WTC11 (cell line): Measurements from ENCODE around the gene HDAC10. TPM values are rescaled to one million over a fixed set of nuclear protein-coding genes. Genes with fewer than 3 reads are reported as not detected.

Experiments
- ATAC-seq: fragments of 200-7000 bp; cut with Tn5 transposase; 2 replicates; pipeline ENCODE4 v1.10.0; 2021; ENCODE audit warnings: mild to moderate bottlenecking, moderate library complexity
- CTCF ChIA-PET: fragments of 300-600 bp; sonication (Branson Sonifier 250); formaldehyde crosslinking; loops from one replicate; lab custom pipeline; 2021; ENCODE audit warnings: antibody characterized with exemption; lab: Charles Lee
- POLR2A ChIA-PET: fragments of 350-600 bp; sonication (Branson Sonifier 250); formaldehyde crosslinking; loops from one replicate; lab custom pipeline; 2021; ENCODE audit warnings: antibody characterized with exemption; lab: Charles Lee
- DNase-seq: peaks from one replicate; pipeline ENCODE4 v3.0.0; 2021; ENCODE audit warnings: low spot score
- H3K27ac Mint-ChIP-seq: 2 replicates; pipeline ENCODE4 v1.8.0; 2021; ENCODE audit warnings: mixed read lengths
- H3K27me3 Mint-ChIP-seq: 2 replicates; pipeline ENCODE4 v1.8.0; 2021; ENCODE audit warnings: low read depth, mild to moderate bottlenecking, moderate library complexity, mixed read lengths
- H3K36me3 Mint-ChIP-seq: 2 replicates; pipeline ENCODE4 v1.8.0; 2021; ENCODE audit warnings: mixed read lengths
- H3K4me1 Mint-ChIP-seq: 2 replicates; pipeline ENCODE4 v1.8.0; 2022; ENCODE audit warnings: mixed read lengths
- H3K4me3 Mint-ChIP-seq: 2 replicates; pipeline ENCODE4 v1.8.0; 2021; ENCODE audit warnings: mild to moderate bottlenecking, moderate library complexity, mixed read lengths
- H3K9me3 Mint-ChIP-seq: 2 replicates; pipeline ENCODE4 v1.8.0; 2021; ENCODE audit warnings: mixed read lengths
- AFF4 ChIP-seq: sonication (generic); formaldehyde crosslinking; IDR thresholded peaks from 2 replicates; pipeline ENCODE4 v1.8.1; 2023; ENCODE audit warnings: mild to moderate bottlenecking, missing genetic modification reagents, borderline replicate concordance
- ARID4B ChIP-seq: sonication (generic); formaldehyde crosslinking; IDR thresholded peaks from 2 replicates; pipeline ENCODE4 v1.8.0; 2023; ENCODE audit warnings: missing genetic modification reagents, mild to moderate bottlenecking, borderline replicate concordance
- ATF1 ChIP-seq: sonication (generic); formaldehyde crosslinking; IDR thresholded peaks from 2 replicates; pipeline ENCODE4 v1.8.1; 2023; ENCODE audit warnings: mild to moderate bottlenecking, moderate library complexity, missing genetic modification reagents
- CBFB ChIP-seq: sonication (generic); formaldehyde crosslinking; IDR thresholded peaks from 2 replicates; pipeline ENCODE4 v1.8.1; 2022; ENCODE audit warnings: mild to moderate bottlenecking, low read depth, missing genetic modification reagents
- EMX1 ChIP-seq: fragments of 250-450 bp; sonication (Bioruptor Pico); IDR thresholded peaks from 2 replicates; pipeline ENCODE4 v1.8.0; 2021; ENCODE audit warnings: mild to moderate bottlenecking
- FOXJ3 ChIP-seq: sonication (generic); formaldehyde crosslinking; IDR thresholded peaks from 2 replicates; pipeline ENCODE4 v1.9.0; 2021; ENCODE audit warnings: missing genetic modification reagents, mild to moderate bottlenecking, borderline replicate concordance
- IRF2 ChIP-seq: sonication (generic); formaldehyde crosslinking; IDR thresholded peaks from 2 replicates; pipeline ENCODE4 v1.8.0; 2022; ENCODE audit warnings: low read depth, missing genetic modification reagents, borderline replicate concordance
- MYBL2 ChIP-seq: sonication (generic); formaldehyde crosslinking; IDR thresholded peaks from 2 replicates; pipeline ENCODE4 v1.8.1; 2023; ENCODE audit warnings: mild to moderate bottlenecking, moderate library complexity, missing genetic modification reagents
- NFATC4 ChIP-seq: fragments of 250-450 bp; sonication (Bioruptor Pico); IDR thresholded peaks from 2 replicates; pipeline ENCODE4 v1.9.0; 2021; ENCODE audit warnings: mild to moderate bottlenecking
- TCF7 ChIP-seq: sonication (generic); formaldehyde crosslinking; IDR thresholded peaks from 2 replicates; pipeline ENCODE4 v1.8.0; 2022; ENCODE audit warnings: mild to moderate bottlenecking, low read depth, missing genetic modification reagents, moderate library complexity
- USF1 ChIP-seq: sonication (generic); formaldehyde crosslinking; IDR thresholded peaks from 2 replicates; pipeline ENCODE4 v1.8.0; 2022; ENCODE audit warnings: mild to moderate bottlenecking, missing genetic modification reagents
- ZNF671 ChIP-seq: fragments of 250-450 bp; sonication (Bioruptor Pico); IDR thresholded peaks from 2 replicates; pipeline ENCODE4 v1.8.0; 2021; ENCODE audit warnings: mild to moderate bottlenecking
- total RNA-seq: library from RNA; stranded (reverse); gene quantifications from 3 replicates; pipeline ENCODE4 v1.2.3, GENCODE V29; 2021
- TF ChIP-seq, protein P1 (sequence below): sonication (generic); formaldehyde crosslinking; IDR thresholded peaks from 2 replicates; pipeline ENCODE4 v1.8.0; 2023; ENCODE audit warnings: missing genetic modification reagents
- TF ChIP-seq, protein P2 (sequence below): fragments of 250-450 bp; sonication (Bioruptor Pico); IDR thresholded peaks from 2 replicates; pipeline ENCODE4 v1.9.0; 2021; ENCODE audit warnings: mild to moderate bottlenecking
- TF ChIP-seq, protein P3 (sequence below): sonication (generic); formaldehyde crosslinking; IDR thresholded peaks from 2 replicates; pipeline ENCODE4 v1.8.1; 2023; ENCODE audit warnings: mild to moderate bottlenecking, missing genetic modification reagents, moderate library complexity

HDAC10 gene
- total RNA-seq, 1 experiment from 2014 or later, result 40.9 TPM

- ChIA-PET CTCF (interaction anchor here (1.3 to 1.4 kb wide), 2 partner anchors 10 to 55 kb away, joined by 3 read pairs; no protein-coding TSS in a partner anchor), POLR2A (no interaction called here)
- Mint-ChIP-seq H3K4me1 (peaks cover 7% of the 10 kb centered on the region), H3K27me3 (no peaks in the 10 kb centered on the region), H3K27ac (no peak overlapping the region), H3K9me3 (no peaks in the 10 kb centered on the region), H3K4me3 (no peak overlapping the region), H3K36me3 (no peaks in the 10 kb centered on the region)
- DNase-seq (no peak), ATAC-seq (no peak)
- no peak for TF ChIP-seq FOXJ3 (CRISPR knock-in tag)
- no peak for TF ChIP-seq USF1 (CRISPR knock-in tag)
- TF ChIP-seq TCF7 (CRISPR knock-in tag), result 0 out of 2 replicates have a peak, but pooled peaks have one; percentile 16
- TF ChIP-seq, all 79 proteins: peak for 1
These were observed 53.9 kb downstream of the HDAC10 start for GRCh38 chr22:50197000-50197800.

- Mint-ChIP-seq H3K9me3 (no peaks in the 10 kb centered on the region), H3K4me1 (peaks cover 7% of the 10 kb centered on the region; the same call in 1 of the 2 replicates), H3K27me3 (no peaks in the 10 kb centered on the region), H3K36me3 (no peaks in the 10 kb centered on the region; the same call in 1 of the 2 replicates), H3K4me3 (no peak overlapping the region), H3K27ac (no peak overlapping the region)
- ChIA-PET POLR2A (no interaction called here), CTCF (interaction anchor here (1.3 to 1.4 kb wide), 2 partner anchors 10 to 54 kb away, joined by 3 read pairs; no protein-coding TSS in a partner anchor)
- ATAC-seq (no peak), DNase-seq (no peak)
- TF ChIP-seq, protein P1, sequence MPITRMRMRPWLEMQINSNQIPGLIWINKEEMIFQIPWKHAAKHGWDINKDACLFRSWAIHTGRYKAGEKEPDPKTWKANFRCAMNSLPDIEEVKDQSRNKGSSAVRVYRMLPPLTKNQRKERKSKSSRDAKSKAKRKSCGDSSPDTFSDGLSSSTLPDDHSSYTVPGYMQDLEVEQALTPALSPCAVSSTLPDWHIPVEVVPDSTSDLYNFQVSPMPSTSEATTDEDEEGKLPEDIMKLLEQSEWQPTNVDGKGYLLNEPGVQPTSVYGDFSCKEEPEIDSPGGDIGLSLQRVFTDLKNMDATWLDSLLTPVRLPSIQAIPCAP (CRISPR knock-in tag), result no peak
- TF ChIP-seq USF1 (CRISPR knock-in tag) (no peak), AFF4 (no peak), ARID4B (CRISPR knock-in tag) (no peak), MYBL2 (no peak), IRF2 (CRISPR knock-in tag) (no peak), NFATC4 (CRISPR knock-in tag) (no peak), EMX1 (CRISPR knock-in tag) (no peak), CBFB (CRISPR knock-in tag) (no peak), ATF1 (CRISPR knock-in tag) (no peak), ZNF671 (CRISPR knock-in tag) (no peak)
- TF ChIP-seq, protein P2, sequence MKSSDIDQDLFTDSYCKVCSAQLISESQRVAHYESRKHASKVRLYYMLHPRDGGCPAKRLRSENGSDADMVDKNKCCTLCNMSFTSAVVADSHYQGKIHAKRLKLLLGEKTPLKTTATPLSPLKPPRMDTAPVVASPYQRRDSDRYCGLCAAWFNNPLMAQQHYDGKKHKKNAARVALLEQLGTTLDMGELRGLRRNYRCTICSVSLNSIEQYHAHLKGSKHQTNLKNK (CRISPR knock-in tag), result no peak
- TF ChIP-seq, protein P3, sequence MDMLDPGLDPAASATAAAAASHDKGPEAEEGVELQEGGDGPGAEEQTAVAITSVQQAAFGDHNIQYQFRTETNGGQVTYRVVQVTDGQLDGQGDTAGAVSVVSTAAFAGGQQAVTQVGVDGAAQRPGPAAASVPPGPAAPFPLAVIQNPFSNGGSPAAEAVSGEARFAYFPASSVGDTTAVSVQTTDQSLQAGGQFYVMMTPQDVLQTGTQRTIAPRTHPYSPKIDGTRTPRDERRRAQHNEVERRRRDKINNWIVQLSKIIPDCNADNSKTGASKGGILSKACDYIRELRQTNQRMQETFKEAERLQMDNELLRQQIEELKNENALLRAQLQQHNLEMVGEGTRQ (CRISPR knock-in tag), result no peak
These were observed 54.8 kb downstream of the HDAC10 start for GRCh38 chr22:50196256-50196655.
